Measurements from ENCODE around the gene PKD1.
"Not testable (repeated sequence)": the region's sequence is repeated elsewhere in the genome, so short reads cannot be mapped to it uniquely, and the experiment has no call there.

PKD1 gene

GRCh38 chr16:2124377-2124693 is 11.4 kb downstream of the PKD1 start:
- DNase-seq (ENCODE audit: low read depth, low spot score), result not testable (repeated sequence)

- DNase-seq (ENCODE audit: low read depth, low spot score), result not testable (repeated sequence)
Measured at GRCh38 chr16:2123706-2124376, 11.9 kb downstream of the PKD1 start.

GRCh38 chr16:2122934-2123683 is 12.6 kb downstream of the PKD1 start:
- not testable (repeated sequence) for DNase-seq (ENCODE audit: low read depth, low spot score)

GRCh38 chr16:2122429-2122828 is 13.3 kb downstream of the PKD1 start:
- no peak for DNase-seq (ENCODE audit: low read depth, low spot score)

GRCh38 chr16:2121853-2122252 is 13.8 kb downstream of the PKD1 start:
- DNase-seq (ENCODE audit: low read depth, low spot score), result no peak

GRCh38 chr16:2121325-2121724 is 14.4 kb downstream of the PKD1 start:
- not testable (repeated sequence) for DNase-seq (ENCODE audit: low read depth, low spot score)

- not testable (repeated sequence) for DNase-seq (ENCODE audit: low read depth, low spot score)
Measured at GRCh38 chr16:2117960-2118722, 17.6 kb downstream of the PKD1 start.

- not testable (repeated sequence) for DNase-seq (ENCODE audit: low read depth, low spot score)
Measured at GRCh38 chr16:2117341-2117740, 18.4 kb downstream of the PKD1 start.

GRCh38 chr16:2116428-2116827 is 19.3 kb downstream of the PKD1 start:
- DNase-seq (ENCODE audit: low read depth, low spot score), result not testable (repeated sequence)

- DNase-seq (ENCODE audit: low read depth, low spot score), result no peak
Measured at GRCh38 chr16:2115591-2115973, 20.1 kb downstream of the PKD1 start.

GRCh38 chr16:2114885-2115590 is 20.7 kb downstream of the PKD1 start:
- DNase-seq (ENCODE audit: low read depth, low spot score), result not testable (repeated sequence)

- DNase-seq (ENCODE audit: low read depth, low spot score), result not testable (repeated sequence)
Measured at GRCh38 chr16:2114225-2114624, 21.5 kb downstream of the PKD1 start.

GRCh38 chr16:2112539-2113106 is 23.1 kb downstream of the PKD1 start:
- DNase-seq (ENCODE audit: low read depth, low spot score), result not testable (repeated sequence)

- DNase-seq (ENCODE audit: low read depth, low spot score), result not testable (repeated sequence)
Measured at GRCh38 chr16:2111412-2112335, 24.0 kb downstream of the PKD1 start.

GRCh38 chr16:2111009-2111353 is 24.7 kb downstream of the PKD1 start:
- not testable (repeated sequence) for DNase-seq (ENCODE audit: low read depth, low spot score)

GRCh38 chr16:2110332-2111008 is 25.2 kb downstream of the PKD1 start:
- DNase-seq (ENCODE audit: low read depth, low spot score), result not testable (repeated sequence)

GRCh38 chr16:2109872-2110271 is 25.8 kb downstream of the PKD1 start:
- not testable (repeated sequence) for DNase-seq (ENCODE audit: low read depth, low spot score)

- not testable (repeated sequence) for DNase-seq (ENCODE audit: low read depth, low spot score)
Measured at GRCh38 chr16:2109271-2109580, 26.5 kb downstream of the PKD1 start.

- not testable (repeated sequence) for DNase-seq (ENCODE audit: low read depth, low spot score)
Measured at GRCh38 chr16:2108446-2109270, 27.0 kb downstream of the PKD1 start.
